Mucosa of descending colon (tissue), 3 donors: Measurements from ENCODE around the gene HSD17B2. TPM values are rescaled to one million over a fixed set of nuclear protein-coding genes. Genes with fewer than 3 reads are reported as not detected.

Experiments used
- ATAC-seq: fragments of 200-7000 bp; cut with Tn5 transposase; one replicate; pipeline ENCODE4 v1.9.1; 2020; ENCODE audit warnings: mild to moderate bottlenecking, moderate library complexity
- DNase-seq, 3 donors: peaks; one replicate each; pipeline ENCODE4 v3.0.0-alpha.2; 2020
- H3K36me3 ChIP-seq: fragments of 200-600 bp; one replicate; pipeline ENCODE4 v1.8.0; 2021; ENCODE audit warnings: low read depth, mild to moderate bottlenecking
- H3K4me1 ChIP-seq: fragments of 200-600 bp; one replicate; pipeline ENCODE4 v1.8.0; 2021; ENCODE audit warnings: low read depth, mild to moderate bottlenecking
- H3K4me3 ChIP-seq: fragments of 200-600 bp; one replicate; pipeline ENCODE4 v1.8.0; 2021; ENCODE audit warnings: mild to moderate bottlenecking
- H3K9me3 ChIP-seq: fragments of 200-600 bp; one replicate; pipeline ENCODE4 v1.8.0; 2021; ENCODE audit warnings: mild to moderate bottlenecking
- intact Hi-C, 2 donors: fragments of 100-400 bp; cut with DNase I in 1 of 2; cut with micrococcal nuclease in 1 of 2; formaldehyde crosslinking; loops; one replicate each; pipeline versions ENCODE4 v1.11.0 to v1.11.1; 2022; cut with DNase I, micrococcal nuclease
- total RNA-seq, 3 donors: library from RNA; stranded (reverse); fragmentation: NEBNext Ultra II Directional in 2 of 3; extraction: Animal tissue kit (Norgen Biotek cat#: 25700) in 2 of 3; gene quantifications; one replicate each; pipeline versions ENCODE4 v1.2.1 to v1.2.4, GENCODE V29; 2021 to 2023
- TF ChIP-seq, protein P1 (sequence below): fragments of 200-600 bp; IDR thresholded peaks from one replicate; pipeline ENCODE4 v1.8.0; 2022; ENCODE audit warnings: antibody characterized with exemption, mild to moderate bottlenecking
- donor health status: DM: no; HTN: no; CAD: no; lungs with moderate emphysema.
- donor health status: DM: no; HTN: no; CAD: no.
- donor health status: DM: no; HTN: yes; CAD: no.

The HSD17B2 gene
- total RNA-seq, 3 donors from 2014 or later = 38.6 to 211 (median 45.5) TPM

DNA sequence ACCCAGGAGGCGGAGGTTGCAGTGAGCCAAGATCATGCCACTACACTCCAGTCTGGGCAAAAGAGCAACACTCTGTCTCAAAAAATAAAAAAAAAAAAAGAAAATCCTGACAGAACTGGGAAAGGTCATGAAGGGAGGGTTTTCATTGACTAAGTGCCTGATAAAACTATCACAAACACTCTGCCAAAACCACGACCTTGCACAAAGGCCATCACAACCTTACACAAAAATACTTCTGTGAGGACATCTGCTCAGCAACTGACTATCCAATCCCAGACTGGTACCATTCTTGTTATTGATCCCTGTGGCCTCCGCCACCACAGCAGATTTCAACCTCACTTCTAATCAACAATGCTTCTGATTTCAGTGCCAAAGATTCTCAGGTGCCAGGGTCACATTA, 94.8 kb downstream of the HSD17B2 start:
- ATAC-seq (no peak), DNase-seq (no peak)
- intact Hi-C loops = no loop called here
- Histone ChIP-seq H3K36me3 (no peaks in the 10 kb centered on the region), H3K4me3 (no peak overlapping the region), H3K9me3 (no peaks in the 10 kb centered on the region), H3K4me1 (no peaks in the 10 kb centered on the region)
- TF ChIP-seq, protein P1, sequence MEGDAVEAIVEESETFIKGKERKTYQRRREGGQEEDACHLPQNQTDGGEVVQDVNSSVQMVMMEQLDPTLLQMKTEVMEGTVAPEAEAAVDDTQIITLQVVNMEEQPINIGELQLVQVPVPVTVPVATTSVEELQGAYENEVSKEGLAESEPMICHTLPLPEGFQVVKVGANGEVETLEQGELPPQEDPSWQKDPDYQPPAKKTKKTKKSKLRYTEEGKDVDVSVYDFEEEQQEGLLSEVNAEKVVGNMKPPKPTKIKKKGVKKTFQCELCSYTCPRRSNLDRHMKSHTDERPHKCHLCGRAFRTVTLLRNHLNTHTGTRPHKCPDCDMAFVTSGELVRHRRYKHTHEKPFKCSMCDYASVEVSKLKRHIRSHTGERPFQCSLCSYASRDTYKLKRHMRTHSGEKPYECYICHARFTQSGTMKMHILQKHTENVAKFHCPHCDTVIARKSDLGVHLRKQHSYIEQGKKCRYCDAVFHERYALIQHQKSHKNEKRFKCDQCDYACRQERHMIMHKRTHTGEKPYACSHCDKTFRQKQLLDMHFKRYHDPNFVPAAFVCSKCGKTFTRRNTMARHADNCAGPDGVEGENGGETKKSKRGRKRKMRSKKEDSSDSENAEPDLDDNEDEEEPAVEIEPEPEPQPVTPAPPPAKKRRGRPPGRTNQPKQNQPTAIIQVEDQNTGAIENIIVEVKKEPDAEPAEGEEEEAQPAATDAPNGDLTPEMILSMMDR = no peak

DNA sequence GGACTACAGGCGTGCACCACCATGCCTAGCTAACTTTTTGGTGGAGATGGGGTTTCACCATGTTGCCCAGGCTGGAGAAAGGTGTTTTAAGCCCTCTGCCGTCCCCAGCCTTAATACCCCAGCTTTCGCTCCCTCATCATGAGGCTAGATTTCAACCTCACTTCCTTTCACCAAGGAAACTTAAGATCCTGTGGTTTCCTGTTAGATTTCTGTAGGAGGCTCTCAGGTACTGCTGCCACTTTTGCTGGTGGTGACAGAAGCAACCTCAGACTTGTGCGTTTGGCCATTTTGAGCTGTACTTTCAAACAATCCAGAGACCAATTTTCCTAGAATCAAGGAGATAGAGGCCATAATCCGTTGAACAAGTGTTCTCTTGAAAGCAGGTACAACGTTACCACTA, 98.7 kb downstream of the HSD17B2 start:
- DNase-seq = no peak
- Histone ChIP-seq H3K4me3 (no peak overlapping the region), H3K9me3 (no peaks in the 10 kb centered on the region), H3K4me1 (no peaks in the 10 kb centered on the region), H3K36me3 (no peaks in the 10 kb centered on the region)
- TF ChIP-seq, protein P1 = no peak
- intact Hi-C loops = no loop called here
- ATAC-seq = no peak

DNA sequence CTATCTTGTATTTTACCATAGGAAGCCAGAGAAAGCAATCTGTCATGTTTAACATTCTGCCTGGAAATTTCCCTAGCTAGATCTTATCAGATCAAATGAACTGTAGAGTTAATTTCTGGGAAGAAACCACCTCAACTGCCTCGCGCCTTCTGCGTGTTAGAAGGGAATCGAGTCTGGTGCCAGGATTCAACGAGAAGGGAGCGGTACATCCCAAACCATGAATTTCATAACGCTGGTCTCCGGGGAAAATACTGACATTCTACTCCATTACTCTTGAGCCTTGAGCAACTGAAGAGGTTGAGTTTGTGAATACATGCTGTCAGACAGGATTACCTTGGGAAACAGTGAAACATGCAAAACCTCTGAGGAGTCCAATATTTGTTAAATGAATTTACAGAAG, 99.8 kb downstream of the HSD17B2 start:
- Histone ChIP-seq H3K4me3 (no peak overlapping the region), H3K36me3 (no peaks in the 10 kb centered on the region), H3K9me3 (no peaks in the 10 kb centered on the region), H3K4me1 (no peaks in the 10 kb centered on the region)
- ATAC-seq (no peak), DNase-seq (no peak)
- intact Hi-C loops = no loop called here
- TF ChIP-seq, protein P1 = no peak

DNA sequence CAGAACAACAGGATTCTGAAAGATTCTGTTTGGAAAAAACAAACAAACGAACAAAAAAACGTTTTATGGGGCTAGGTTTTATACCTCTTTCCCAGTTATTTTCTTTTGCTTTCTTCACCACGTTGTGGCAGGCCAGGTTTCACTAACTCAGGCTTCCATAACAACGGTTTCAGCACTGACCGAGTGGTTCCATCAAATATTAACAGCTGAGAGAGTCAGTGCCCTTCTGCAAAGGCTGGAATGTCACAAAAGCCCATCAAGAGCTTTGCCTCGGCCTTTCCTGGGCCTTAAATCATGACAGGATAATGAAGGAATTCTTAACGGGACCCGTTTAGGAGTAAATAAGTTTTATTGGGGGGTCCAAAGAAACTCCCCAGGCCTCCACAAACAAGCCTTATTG, 100.8 kb downstream of the HSD17B2 start:
- intact Hi-C loops = no loop called here
- no peaks in the 10 kb centered on the region for H3K36me3 ChIP-seq
- DNase-seq = no peak
- ATAC-seq = no peak
- TF ChIP-seq, protein P1 = no peak
- no peaks in the 10 kb centered on the region for H3K4me1 ChIP-seq
- H3K9me3 ChIP-seq = no peaks in the 10 kb centered on the region
- H3K4me3 ChIP-seq = no peak overlapping the region

DNA sequence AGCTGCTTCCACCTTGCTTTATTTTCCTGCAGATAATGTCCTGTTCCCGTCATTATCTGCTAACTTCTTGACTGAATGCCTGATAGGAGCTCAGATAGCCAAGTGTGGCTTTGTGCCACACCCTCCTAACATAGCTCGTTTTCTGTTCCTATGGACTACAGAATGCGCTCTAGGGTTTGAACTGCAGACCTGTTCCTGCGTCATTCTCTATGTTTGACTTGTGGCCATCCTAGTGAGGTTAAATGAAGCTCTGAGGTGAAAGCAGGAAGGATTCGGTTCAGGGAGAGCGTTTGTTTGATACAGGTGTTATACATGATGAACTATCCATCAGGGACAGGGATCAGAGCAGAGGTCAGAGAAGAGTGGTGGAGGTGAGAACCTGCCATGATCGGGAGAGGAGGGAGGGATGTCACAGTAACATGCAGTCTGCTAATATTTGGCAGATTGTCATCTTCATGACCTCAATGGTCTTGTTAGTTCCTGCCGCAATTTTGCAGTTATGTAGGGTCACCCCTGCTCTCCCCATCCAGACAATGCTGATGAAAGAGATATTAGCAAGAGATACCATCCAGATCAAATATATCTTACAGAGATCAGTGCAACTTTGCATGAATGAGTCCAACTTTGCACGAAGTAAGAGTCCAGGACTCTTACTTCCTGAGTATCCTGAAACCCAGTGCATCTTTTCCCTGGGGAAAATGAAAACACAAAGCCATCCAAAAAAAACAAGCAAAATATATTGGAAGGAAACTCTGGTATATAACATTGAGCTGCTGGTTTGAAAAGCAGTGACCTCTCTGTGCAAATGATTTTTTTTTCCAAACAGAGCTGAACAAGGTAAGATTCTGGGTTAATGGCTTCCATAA, 102.1 kb downstream of the HSD17B2 start:
- intact Hi-C loops = no loop called here
- Histone ChIP-seq H3K4me1 (no peaks in the 10 kb centered on the region), H3K9me3 (no peaks in the 10 kb centered on the region), H3K36me3 (no peaks in the 10 kb centered on the region), H3K4me3 (no peak overlapping the region)
- DNase-seq (no peak), ATAC-seq (no peak)
- TF ChIP-seq, protein P1 = no peak
